Ovary (tissue), 9 donors: ENCODE data around the gene SLC29A4. TPM values are rescaled to one million over a fixed set of nuclear protein-coding genes. Genes with fewer than 3 reads are reported as not detected.
"Not testable (repeated sequence)": the region's sequence is repeated elsewhere in the genome, so short reads cannot be mapped to it uniquely, and the experiment has no call there.

Source experiments
- DNase-seq, 5 donors: peaks; one replicate each; pipeline ENCODE4 v3.0.0-alpha.2; 2019 to 2020
- H3K27ac ChIP-seq, 2 donors: fragments of 200-600 bp; one replicate each; pipeline versions ENCODE4 v1.5.1 to v1.8.0; 2019 to 2022
- H3K27me3 ChIP-seq: fragments of 200-600 bp; one replicate; pipeline ENCODE4 v1.8.0; 2022
- H3K36me3 ChIP-seq: fragments of 200-600 bp; sonication (generic); one replicate; pipeline ENCODE4 v1.5.1; 2019
- H3K4me1 ChIP-seq: one replicate; pipeline ENCODE4 v1.8.1; 2013; ENCODE audit warnings: mild to moderate bottlenecking, moderate library complexity; ENCODE audit not compliant: insufficient read depth
- H3K4me3 ChIP-seq: fragments of 200-600 bp; sonication (generic); one replicate; pipeline ENCODE4 v1.5.1; 2017
- H3K9me3 ChIP-seq, 2 donors: fragments of 200-600 bp in 1 of 2; sonication (generic) in 1 of 2; one replicate each; pipeline versions ENCODE4 v1.5.1 to v1.8.1; 2013 to 2019; ENCODE audit warnings: mild to moderate bottlenecking in 1 of 2, moderate library complexity in 1 of 2
- CTCF ChIP-seq, 3 donors: fragments of 450-650 bp in 2 of 3; fragments of 200-600 bp in 1 of 3; IDR thresholded peaks; one replicate each; pipeline versions ENCODE4 v1.5.1 to v1.8.0; 2016 to 2022; ENCODE audit warnings: antibody characterized with exemption in 3 of 3, mild to moderate bottlenecking in 1 of 3
- EP300 ChIP-seq: sonication (generic); formaldehyde crosslinking; IDR thresholded peaks from one replicate; pipeline ENCODE4 v1.6.1; 2017; ENCODE audit warnings: antibody characterized with exemption
- POLR2A ChIP-seq: fragments of 450-650 bp; IDR thresholded peaks from one replicate; pipeline ENCODE4 v1.6.1; 2017; ENCODE audit warnings: antibody characterized with exemption, mild to moderate bottlenecking, moderate library complexity
- WGBS, 3 donors: extraction: QIAGEN DNeasy Blood & Tissue Kit in 1 of 3; methylation state at CpG; one replicate each; pipeline versions ENCODE4 v1.1.5 to v1.1.7; 2013 to 2017; 5-methylcytosine and 5-hydroxymethylcytosine counted together
- intact Hi-C, 4 donors: fragments of 100-400 bp; cut with DNase I; formaldehyde crosslinking; loops; one replicate each; pipeline versions ENCODE4 v1.11.0 to v1.15.1; 2022 to 2023
- polyA plus RNA-seq, 2 donors: library from polyadenylated mRNA; stranded (reverse); fragments of 200-250 nt in 1 of 2; fragments of 350-450 nt in 1 of 2; fragmentation: Illumina TruSeq in 1 of 2; extraction: RNeasy Lipid Tissue Mini Kit (QIAGEN cat#74804) in 1 of 2; gene quantifications; one replicate each; pipeline ENCODE4 v1.2.3, GENCODE V29; 2013 to 2014
- total RNA-seq, 7 donors: library from RNA; depleted of rRNA in 2 of 7; stranded (reverse); fragments of >200 nt in 2 of 7; fragmentation: NEBNext Ultra II Directional in 3 of 7; extraction: Animal tissue kit (Norgen Biotek cat#: 25700) in 3 of 7; gene quantifications; one replicate each; pipeline versions ENCODE4 v1.1.0 to v1.2.4, GENCODE V29; 2016 to 2023
- donor health status: DM: no; HTN: no; CAD: no; lungs with moderate emphysema.
- donor health status: DM: no; HTN: no; CAD: no.
- donor health status: Bipolar disorder and iron deficiency.
- donor health status: DM: yes; HTN: yes; CAD: no.
- donor health status: DM: no; HTN: no; CAD: no.
- donor health status: DM: yes; HTN: yes; CAD: no.

The SLC29A4 gene
- total and polyA plus RNA-seq, 9 donors, result 1.1 to 9.9 (median 2.2) TPM

GRCh38 chr7:5286933-5287332 lies 4.2 kb downstream of the SLC29A4 start:
- TF ChIP-seq POLR2A, result no peak
- no peak for TF ChIP-seq EP300
- no peak for TF ChIP-seq CTCF (IDR thresholded peaks at IDR 0.05)
- no peaks in the 10 kb centered on the region for H3K9me3 ChIP-seq
- no peak overlapping the region for H3K4me3 ChIP-seq
- H3K4me1 ChIP-seq, result no peaks in the 10 kb centered on the region
- no peaks in the 10 kb centered on the region for H3K27me3 ChIP-seq
- WGBS, 3 donors, result 92 to 97% (median 96%) methylated on average over 9 of the region's 9 CpGs
- no peaks in the 10 kb centered on the region for H3K36me3 ChIP-seq
- no peak overlapping the region for H3K27ac ChIP-seq
- no peak for DNase-seq
- intact Hi-C loops, result no loop called here

GRCh38 chr7:5287373-5287772 lies 4.6 kb downstream of the SLC29A4 start:
- intact Hi-C loops, H3K4me1 ChIP-seq, DNase-seq, H3K27ac ChIP-seq, H3K9me3 ChIP-seq, H3K27me3 ChIP-seq, H3K4me3 ChIP-seq, H3K36me3 ChIP-seq: not testable (repeated sequence)
- WGBS, 3 donors, result 85 to 89% (median 88%) methylated on average over 5 of the region's 5 CpGs

- no peak overlapping the region for H3K27ac ChIP-seq
- H3K4me3 ChIP-seq, result no peak overlapping the region
- no peaks in the 10 kb centered on the region for H3K4me1 ChIP-seq
- WGBS, 3 donors, result 88 to 97% (median 93%) methylated on average over 19 of the region's 19 CpGs
- intact Hi-C loops, result no loop called here
- no peaks in the 10 kb centered on the region for H3K36me3 ChIP-seq
- no peak for TF ChIP-seq CTCF (IDR thresholded peaks at IDR 0.05)
- TF ChIP-seq POLR2A, result no peak
- no peak for TF ChIP-seq EP300
- DNase-seq, result no peak
- H3K27me3 ChIP-seq, result no peaks in the 10 kb centered on the region
- H3K9me3 ChIP-seq, result no peaks in the 10 kb centered on the region
Measured at GRCh38 chr7:5287802-5288201, 5.1 kb downstream of the SLC29A4 start.

GRCh38 chr7:5288560-5288959 lies 5.8 kb downstream of the SLC29A4 start:
- H3K9me3 ChIP-seq, DNase-seq, H3K27me3 ChIP-seq, H3K4me1 ChIP-seq, H3K27ac ChIP-seq, H3K36me3 ChIP-seq, H3K4me3 ChIP-seq, intact Hi-C loops: not testable (repeated sequence)
- WGBS, 3 donors, result 92 to 94% (median 92%) methylated on average over 8 of the region's 8 CpGs

GRCh38 chr7:5289355-5289754 lies 6.6 kb downstream of the SLC29A4 start:
- 67 to 75% (median 73%) methylated on average over 7 of the region's 7 CpGs for WGBS, 3 donors

More at GRCh38 chr7:5289355-5289754, 6.6 kb downstream of the SLC29A4 start:
- DNase-seq, result no peak
- no peaks in the 10 kb centered on the region for H3K9me3 ChIP-seq
- H3K27me3 ChIP-seq, result no peaks in the 10 kb centered on the region
- no peaks in the 10 kb centered on the region for H3K36me3 ChIP-seq
- intact Hi-C loops, result no loop called here
- no peak overlapping the region for H3K4me3 ChIP-seq
- H3K4me1 ChIP-seq, result no peaks in the 10 kb centered on the region
- TF ChIP-seq CTCF (IDR thresholded peaks at IDR 0.05) (no peak), POLR2A (no peak), EP300 (no peak)
- H3K27ac ChIP-seq, result no peak overlapping the region
